Kidney (tissue), 14 donors: ENCODE results near the gene CD96. TPM values are rescaled to one million over a fixed set of nuclear protein-coding genes. Genes with fewer than 3 reads are reported as not detected.
A peak's percentile ranks its signal among the peaks of the same experiment; 100 is the strongest.

Source experiments
- DNase-seq, 5 donors: peaks; one replicate each; pipeline ENCODE4 v3.0.0-alpha.2; 2013 to 2020
- FAIRE-seq: peaks from 2 replicates; lab custom pipeline; 2012; peaks lifted over from hg19 to GRCh38; lab: Jason Lieb, UNC
- H3K27ac ChIP-seq, 2 donors: one replicate each; pipeline ENCODE4 v1.7.0; 2013; ENCODE audit warnings: low read depth in 2 of 2, low read length in 2 of 2, inconsistent platforms in 1 of 2
- H3K27me3 ChIP-seq: one replicate; pipeline ENCODE4 v1.7.1; 2013; ENCODE audit warnings: low read length, inconsistent platforms; ENCODE audit not compliant: control insufficient read depth, insufficient read depth
- H3K36me3 ChIP-seq, 3 donors: one replicate each; pipeline versions ENCODE4 v1.7.0 to v1.7.1; 2013; ENCODE audit warnings: low read length in 3 of 3, control low read depth in 1 of 3, inconsistent platforms in 1 of 3; ENCODE audit not compliant: insufficient read depth in 3 of 3, control insufficient read depth in 2 of 3
- H3K4me1 ChIP-seq, 3 donors: one replicate each; pipeline versions ENCODE4 v1.7.0 to v1.7.1; 2013; ENCODE audit warnings: low read length in 3 of 3, inconsistent platforms in 1 of 3, low read depth in 1 of 3; ENCODE audit not compliant: control insufficient read depth in 2 of 3, insufficient read depth in 2 of 3
- H3K4me3 ChIP-seq, 3 donors: one replicate each; pipeline versions ENCODE4 v1.7.0 to v1.8.1; 2013; ENCODE audit warnings: low read length in 3 of 3, control low read depth in 1 of 3, inconsistent platforms in 1 of 3
- H3K9ac ChIP-seq, 3 donors: one replicate each; pipeline versions ENCODE4 v1.7.0 to v1.7.1; 2013; ENCODE audit warnings: low read length in 3 of 3, control low read depth in 1 of 3, inconsistent platforms in 1 of 3
- H3K9me3 ChIP-seq, 3 donors: one replicate each; pipeline versions ENCODE4 v1.7.0 to v1.7.1; 2013; ENCODE audit warnings: low read length in 3 of 3, control low read depth in 1 of 3, inconsistent platforms in 1 of 3; ENCODE audit not compliant: control insufficient read depth in 2 of 3, insufficient read depth in 1 of 3
- intact Hi-C: fragments of 100-400 bp; cut with DNase I; formaldehyde crosslinking; loops from one replicate; pipeline ENCODE4 v1.11.1; 2022
- polyA plus RNA-seq: library from polyadenylated mRNA; stranded (reverse); fragments of 350-450 nt; fragmentation: Illumina TruSeq; extraction: RNeasy Lipid Tissue Mini Kit (QIAGEN cat#74804); gene quantifications from one replicate; pipeline ENCODE4 v1.2.3, GENCODE V29; 2014; ENCODE audit warnings: low read depth, low replicate concordance; ENCODE audit not compliant: insufficient read depth
- total RNA-seq: library from RNA; stranded (reverse); fragmentation: NEBNext Ultra II Directional; extraction: Animal tissue kit (Norgen Biotek cat#: 25700); gene quantifications from one replicate; pipeline ENCODE4 v1.2.1, GENCODE V29; 2021
- TF ChIP-seq, protein P1 (sequence below): IDR thresholded peaks from 3 replicates; pipeline ENCODE4 v1.5.1; 2012; ENCODE audit warnings: mild to moderate bottlenecking, moderate library complexity, borderline replicate concordance; ENCODE audit not compliant: insufficient read depth; ENCODE audit errors: extremely low read depth
- donor health status: control.
- donor health status: control.
- donor health status: control.
- donor health status: control.
- donor health status: control.
- donor health status: DM: yes; HTN: yes; CAD: no.
- donor health status: Normal renal cell carcinoma (clear cell type).

CD96 gene
- total and polyA plus RNA-seq, 2 donors from 2014 or later: 0.09 to 9.5 TPM

GRCh38 chr3:111648991-111649579 is 107.1 kb downstream of the CD96 start:
- no peak overlapping the region for H3K9ac ChIP-seq
- no peaks in the 10 kb centered on the region for H3K27me3 ChIP-seq
- DNase-seq (no peak), FAIRE-seq (no peak)
- H3K9me3 ChIP-seq: no peaks in the 10 kb centered on the region
- TF ChIP-seq, protein P1, sequence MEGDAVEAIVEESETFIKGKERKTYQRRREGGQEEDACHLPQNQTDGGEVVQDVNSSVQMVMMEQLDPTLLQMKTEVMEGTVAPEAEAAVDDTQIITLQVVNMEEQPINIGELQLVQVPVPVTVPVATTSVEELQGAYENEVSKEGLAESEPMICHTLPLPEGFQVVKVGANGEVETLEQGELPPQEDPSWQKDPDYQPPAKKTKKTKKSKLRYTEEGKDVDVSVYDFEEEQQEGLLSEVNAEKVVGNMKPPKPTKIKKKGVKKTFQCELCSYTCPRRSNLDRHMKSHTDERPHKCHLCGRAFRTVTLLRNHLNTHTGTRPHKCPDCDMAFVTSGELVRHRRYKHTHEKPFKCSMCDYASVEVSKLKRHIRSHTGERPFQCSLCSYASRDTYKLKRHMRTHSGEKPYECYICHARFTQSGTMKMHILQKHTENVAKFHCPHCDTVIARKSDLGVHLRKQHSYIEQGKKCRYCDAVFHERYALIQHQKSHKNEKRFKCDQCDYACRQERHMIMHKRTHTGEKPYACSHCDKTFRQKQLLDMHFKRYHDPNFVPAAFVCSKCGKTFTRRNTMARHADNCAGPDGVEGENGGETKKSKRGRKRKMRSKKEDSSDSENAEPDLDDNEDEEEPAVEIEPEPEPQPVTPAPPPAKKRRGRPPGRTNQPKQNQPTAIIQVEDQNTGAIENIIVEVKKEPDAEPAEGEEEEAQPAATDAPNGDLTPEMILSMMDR: no peak
- peaks cover 0 to 5% (median 0%) of the 10 kb centered on the region in 3 donors for H3K4me1 ChIP-seq
- H3K27ac ChIP-seq: no peak overlapping the region
- H3K4me3 ChIP-seq: no peak overlapping the region
- intact Hi-C loops: no loop called here
- H3K36me3 ChIP-seq: no peaks in the 10 kb centered on the region

DNA sequence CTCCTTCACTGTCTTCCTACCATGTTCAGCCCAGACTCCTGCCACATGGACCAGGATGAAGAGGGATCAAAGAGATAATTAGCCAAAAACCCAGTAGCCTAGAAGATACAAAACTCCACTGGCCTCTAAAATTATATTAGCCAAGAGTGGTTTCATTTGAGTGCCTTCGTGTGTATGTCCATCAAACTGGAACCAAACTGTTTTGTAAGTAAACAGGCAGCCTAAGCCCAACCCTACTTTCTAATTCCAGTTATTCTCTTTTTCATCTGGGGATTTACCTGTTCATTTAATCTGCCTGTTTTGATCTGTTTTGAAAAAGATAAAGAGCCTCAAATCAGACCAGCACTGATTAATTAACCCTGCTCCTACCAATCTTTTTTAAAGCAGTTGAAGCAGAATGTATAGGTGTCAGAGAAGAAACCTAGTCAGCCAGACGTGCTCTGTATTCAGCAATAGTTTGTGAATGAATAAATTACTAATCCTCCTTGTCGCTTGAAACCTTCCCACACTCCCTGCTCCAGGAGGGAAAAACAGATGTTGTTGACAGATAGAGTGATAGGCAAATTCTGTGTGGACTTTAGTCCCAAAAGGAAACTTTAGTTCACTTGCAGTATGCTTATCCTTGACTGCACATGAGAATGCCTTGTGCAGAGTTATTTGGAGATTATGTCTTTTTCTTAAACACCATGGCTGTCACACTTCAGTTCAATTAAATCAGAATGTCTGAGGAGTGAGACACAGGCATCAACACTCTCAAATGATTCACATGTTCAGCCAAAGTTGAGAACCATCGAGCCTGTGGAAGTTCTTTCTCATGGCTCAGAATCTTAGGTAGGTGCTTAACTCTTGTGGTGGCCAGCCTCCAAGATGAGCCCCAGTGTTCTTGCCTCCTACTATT is 108.6 kb downstream of the CD96 start:
- FAIRE-seq (no peak), DNase-seq (peak in 2 of 5 donors; percentile 13 to 15)
- intact Hi-C loops: no loop called here
- H3K36me3 ChIP-seq: no peaks in the 10 kb centered on the region
- H3K9ac ChIP-seq: no peak overlapping the region
- TF ChIP-seq, protein P1: no peak
- H3K4me1 ChIP-seq: peaks cover 0 to 5% (median 0%) of the 10 kb centered on the region in 3 donors
- H3K4me3 ChIP-seq: no peak overlapping the region
- no peaks in the 10 kb centered on the region for H3K9me3 ChIP-seq
- no peaks in the 10 kb centered on the region for H3K27me3 ChIP-seq
- H3K27ac ChIP-seq: no peak overlapping the region

GRCh38 chr3:111652492-111653180 is 110.6 kb downstream of the CD96 start:
- DNase-seq (no peak), FAIRE-seq (no peak)
- H3K27ac ChIP-seq: no peak overlapping the region
- H3K4me1 ChIP-seq: peaks cover 0 to 5% (median 0%) of the 10 kb centered on the region in 3 donors
- TF ChIP-seq, protein P1: no peak
- intact Hi-C loops: no loop called here
- H3K27me3 ChIP-seq: no peaks in the 10 kb centered on the region
- H3K9ac ChIP-seq: no peak overlapping the region
- H3K4me3 ChIP-seq: no peak overlapping the region
- H3K9me3 ChIP-seq: no peaks in the 10 kb centered on the region
- no peaks in the 10 kb centered on the region for H3K36me3 ChIP-seq
